Stimulated activated CD4-positive, alpha-beta T cell treated with anti-CD3 and anti-CD28 coated beads, Interleukin-12 subunit alpha, Interleukin-12 subunit beta, amount 100 ng/mL, for 4 hours (primary cell): Measurements from ENCODE around the gene PROM2.

Experiments
- DNase-seq: peaks from one replicate; pipeline ENCODE4 v3.0.0-alpha.2; 2020

Gene PROM2

DNA sequence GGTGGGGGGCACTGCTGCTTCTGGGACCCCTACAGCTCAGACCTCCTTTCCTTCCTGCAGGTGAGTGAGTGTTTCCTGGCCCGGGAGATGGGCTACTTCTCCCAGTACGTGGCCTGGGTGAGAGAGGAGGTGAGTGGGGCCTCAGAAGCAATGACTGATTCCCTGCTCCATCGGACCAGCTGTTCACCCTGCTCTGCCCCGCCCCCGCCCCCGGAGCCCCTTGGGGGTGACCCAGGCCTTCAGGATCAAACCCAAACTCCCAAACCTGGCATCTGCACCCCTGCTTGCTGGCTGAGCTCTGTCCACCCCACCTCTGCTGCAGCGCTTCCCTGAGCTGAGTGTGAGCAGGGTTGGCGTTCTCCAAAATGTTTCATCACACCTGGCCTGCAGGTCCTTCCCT is 13.1 kb downstream of the PROM2 start:
- DNase-seq: no peak

DNA sequence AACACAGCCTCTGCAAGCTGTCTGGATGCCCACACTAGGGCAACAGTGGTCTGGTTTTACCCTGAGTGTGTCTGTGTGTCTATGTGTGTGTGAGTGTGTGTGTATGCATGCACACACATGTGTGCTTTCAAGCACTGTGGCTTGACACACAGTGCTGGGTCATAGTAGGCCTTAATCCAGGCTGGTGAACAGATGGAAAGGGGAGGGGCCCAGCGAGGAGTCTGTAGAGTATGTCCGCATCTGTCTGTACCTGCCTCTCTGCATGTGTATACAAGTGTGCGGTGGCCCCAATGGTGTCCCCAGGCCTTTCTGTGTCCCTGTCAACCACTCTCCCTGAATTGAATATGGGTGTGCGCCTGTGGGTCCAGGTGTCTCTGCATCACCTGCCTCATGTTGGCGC is 13.6 kb downstream of the PROM2 start:
- no peak for DNase-seq

DNA sequence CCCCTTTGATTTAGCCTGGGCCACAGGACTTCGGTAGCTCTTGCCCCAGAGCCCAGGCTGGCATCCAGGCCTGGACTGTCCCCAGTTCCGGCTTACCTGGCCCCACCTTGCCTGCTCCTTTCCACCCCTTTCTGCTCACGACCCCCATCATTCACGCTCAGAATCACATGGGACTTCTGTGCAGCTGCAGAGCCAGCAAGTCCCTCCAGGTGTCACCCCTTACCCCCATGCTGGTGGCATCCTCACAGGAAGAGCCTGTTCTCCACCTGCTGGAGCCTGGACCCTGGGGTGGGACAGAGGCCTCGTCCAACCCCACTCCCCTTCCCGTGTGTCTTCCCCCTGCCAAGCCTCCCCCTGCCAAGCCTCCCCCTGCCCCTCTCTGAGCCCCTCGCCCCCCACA is 15.0 kb downstream of the PROM2 start:
- DNase-seq: no peak

DNA sequence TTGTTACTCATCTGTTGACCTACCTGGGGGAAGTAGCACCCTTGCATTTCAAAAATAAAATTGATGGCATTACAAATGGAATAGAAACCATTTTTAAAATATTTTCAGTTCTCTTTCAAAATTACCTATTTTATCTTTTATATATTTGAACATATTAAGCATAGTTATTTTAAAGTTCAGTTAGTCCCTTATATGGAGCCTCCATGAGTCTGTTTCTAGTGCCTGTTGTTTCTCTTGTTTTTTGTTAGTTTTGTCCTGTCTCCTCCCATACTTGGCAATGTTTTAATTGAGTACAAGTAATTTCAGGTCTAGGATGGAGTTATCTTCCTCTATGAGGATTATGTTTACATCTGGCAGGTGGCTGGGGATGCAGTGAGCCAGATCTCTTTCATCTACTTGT is 17.0 kb downstream of the PROM2 start:
- DNase-seq: no peak

DNA sequence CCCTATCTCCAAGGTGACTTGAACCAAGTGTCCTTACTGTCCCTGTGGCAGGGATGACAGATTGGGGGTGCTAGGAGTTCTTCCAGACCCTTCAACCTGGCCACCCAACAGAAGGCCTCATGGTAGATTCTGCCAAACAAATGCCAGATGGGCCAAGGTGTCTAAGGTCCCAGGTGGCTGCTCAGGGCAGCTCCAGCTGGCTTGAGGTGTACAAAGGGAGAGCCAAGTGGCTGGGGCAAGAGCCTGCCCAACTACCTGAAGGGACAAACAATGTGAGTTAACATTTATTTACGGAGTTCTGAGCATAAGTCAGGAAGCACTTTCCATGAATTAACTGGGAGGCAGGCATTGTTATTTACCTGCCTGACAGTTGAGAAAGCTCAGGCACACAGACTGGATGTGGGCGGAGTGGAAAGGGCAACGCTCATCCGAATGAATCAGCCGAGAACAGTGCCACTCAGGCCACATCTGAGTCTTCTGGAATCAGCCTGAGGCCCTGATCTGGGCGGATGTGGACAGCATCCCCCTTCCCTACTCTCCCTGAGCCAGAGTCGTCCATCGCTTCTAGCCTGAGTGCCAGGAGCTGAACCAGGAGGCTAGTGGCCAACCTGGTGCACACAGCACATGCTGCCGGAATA is 18.5 kb downstream of the PROM2 start:
- DNase-seq: no peak

DNA sequence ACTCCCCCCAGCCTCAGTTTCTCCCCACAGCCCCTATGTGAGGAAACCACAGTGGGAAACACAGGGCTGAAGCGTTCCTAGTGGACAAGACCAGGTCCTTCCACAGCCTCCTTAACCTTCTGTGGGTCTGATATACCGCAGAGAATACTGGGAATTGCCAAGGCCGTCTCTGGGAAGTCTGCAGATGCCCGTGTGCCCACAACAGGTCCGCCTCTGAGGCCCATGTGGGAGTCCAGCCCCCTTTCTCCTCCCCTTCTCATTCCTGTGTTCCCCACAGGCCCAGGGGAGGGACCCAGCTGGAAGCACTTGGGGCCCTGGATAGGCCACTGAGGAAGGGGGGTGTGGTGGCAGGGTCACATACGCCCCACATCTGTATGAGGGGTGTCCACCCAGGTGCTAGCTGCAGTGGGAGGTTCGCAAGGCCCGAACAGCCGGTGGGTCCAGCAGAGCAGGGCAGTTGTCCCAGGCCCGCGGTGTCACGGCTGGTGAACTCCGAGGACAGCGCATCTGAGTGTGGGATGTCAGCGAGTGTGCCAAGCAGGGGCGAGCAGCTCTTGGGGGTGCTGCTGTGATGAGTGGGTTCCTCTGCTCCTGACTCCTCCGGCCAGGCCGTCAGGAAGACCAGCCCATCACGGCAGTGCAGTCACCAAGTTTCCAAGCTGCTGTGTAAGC is 20.5 kb downstream of the PROM2 start:
- no peak for DNase-seq

DNA sequence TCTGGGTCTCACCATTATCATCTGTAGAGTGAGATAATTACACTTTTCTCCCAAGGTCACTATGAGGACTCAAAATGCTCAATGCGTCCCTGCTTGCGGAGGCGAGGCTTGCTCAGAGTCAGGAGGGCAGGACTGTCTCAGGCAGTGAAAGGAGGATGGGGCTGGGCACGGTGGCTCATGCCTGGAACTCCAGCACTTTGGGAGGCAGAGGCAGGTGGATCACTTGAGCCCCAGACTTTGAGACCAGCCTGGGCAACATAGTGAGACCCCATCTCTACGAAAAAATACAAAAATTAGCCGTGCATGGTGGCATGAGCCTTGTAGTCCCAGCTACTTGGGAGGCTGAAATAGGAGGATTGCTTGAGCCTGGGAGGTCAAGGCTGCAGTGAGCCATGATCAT is 21.1 kb downstream of the PROM2 start:
- no peak for DNase-seq

DNA sequence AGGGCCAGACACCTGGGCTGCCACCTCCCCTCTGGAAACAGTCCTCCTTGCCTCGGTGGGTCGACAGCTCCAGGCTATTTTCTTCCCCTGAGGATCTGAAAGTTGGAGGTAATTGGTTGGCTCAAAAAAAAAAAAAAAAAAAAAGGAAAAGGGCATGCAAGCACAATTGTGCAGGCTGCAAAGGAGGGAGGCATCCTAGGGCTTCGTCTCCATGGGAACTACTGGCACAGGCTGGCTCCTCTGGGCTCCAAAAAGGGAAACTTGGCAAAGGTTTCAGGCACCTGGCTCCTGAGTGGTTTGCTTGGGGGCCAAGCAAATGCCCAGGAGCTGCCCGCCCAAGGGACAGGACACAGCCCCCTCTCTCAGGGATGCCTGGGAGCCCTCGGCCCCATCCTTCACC is 21.8 kb downstream of the PROM2 start:
- no peak for DNase-seq

DNA sequence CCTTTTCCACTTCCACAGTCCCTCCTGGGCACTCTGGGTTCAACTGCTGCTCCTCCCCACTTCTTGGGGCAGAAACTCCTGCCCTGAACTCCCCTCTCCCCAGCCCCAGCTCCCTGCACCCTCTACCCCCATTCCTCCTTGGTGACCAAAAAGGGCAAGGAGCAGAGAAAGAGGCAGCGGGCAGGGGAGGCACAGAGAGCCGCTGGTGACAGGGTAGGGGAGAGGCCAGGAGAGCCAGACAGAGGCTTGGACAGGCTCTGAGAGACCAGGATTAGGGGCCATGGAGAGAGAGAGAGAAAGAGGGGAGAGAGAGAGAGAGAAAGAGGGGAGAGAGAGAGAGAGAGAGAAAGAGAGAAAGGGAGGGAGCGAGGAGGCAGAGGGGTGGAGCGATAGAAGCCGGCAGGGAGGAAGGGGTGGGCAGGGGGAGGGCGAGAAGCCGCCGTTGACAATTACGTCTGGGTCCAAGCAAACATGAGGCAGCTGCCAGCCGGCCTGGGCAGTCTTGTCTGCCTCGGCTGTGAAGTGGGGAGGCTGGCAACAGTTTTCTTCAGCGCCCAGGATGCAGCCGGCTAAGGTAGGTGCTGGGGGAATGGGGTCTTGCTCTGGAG is 22.7 kb downstream of the PROM2 start, which contains the start of gene KCNIP3:
KCNIP3 (plus strand) TSS at position 468 of the 608 bp plus-strand sequence; CDS start at position 560, 92 bp downstream.
- DNase-seq: no peak

DNA sequence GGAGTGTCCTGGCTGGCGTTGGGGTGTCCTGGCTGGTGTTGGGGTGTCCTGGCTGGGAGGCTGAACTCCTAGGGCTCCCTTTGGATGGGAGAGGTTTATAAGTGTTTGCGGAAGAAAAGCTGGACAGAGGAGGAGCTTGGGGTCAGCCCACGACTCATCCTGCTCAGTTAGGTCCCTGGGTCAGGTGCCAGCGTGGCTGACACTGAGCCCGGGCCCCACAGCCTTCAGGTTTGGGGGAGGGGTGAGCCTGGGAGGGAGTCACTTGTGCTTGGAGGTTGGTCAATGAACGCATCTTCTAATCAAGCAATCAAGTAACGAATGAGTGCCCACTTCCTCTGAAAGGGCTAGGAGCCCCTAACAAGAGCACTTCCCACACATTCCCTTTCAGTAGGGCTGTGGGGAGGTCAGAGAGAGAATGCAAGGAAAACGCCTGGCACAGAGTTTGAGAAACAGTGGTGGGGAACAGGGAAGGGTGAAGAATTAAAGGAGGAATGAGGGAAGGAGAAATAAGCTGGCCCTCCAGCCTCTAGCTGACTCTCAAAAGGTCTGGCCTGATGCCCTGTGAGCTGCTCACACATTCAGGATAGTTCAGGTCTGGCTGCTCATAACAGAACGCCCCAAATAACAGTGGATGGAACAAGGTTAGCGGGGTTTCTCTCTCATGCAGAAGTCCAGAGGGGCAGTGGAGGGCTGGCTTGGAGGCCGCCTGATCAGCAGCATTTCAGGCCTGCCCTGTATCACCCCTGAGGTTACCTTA is 23.6 kb downstream of the PROM2 start:
- no peak for DNase-seq

DNA sequence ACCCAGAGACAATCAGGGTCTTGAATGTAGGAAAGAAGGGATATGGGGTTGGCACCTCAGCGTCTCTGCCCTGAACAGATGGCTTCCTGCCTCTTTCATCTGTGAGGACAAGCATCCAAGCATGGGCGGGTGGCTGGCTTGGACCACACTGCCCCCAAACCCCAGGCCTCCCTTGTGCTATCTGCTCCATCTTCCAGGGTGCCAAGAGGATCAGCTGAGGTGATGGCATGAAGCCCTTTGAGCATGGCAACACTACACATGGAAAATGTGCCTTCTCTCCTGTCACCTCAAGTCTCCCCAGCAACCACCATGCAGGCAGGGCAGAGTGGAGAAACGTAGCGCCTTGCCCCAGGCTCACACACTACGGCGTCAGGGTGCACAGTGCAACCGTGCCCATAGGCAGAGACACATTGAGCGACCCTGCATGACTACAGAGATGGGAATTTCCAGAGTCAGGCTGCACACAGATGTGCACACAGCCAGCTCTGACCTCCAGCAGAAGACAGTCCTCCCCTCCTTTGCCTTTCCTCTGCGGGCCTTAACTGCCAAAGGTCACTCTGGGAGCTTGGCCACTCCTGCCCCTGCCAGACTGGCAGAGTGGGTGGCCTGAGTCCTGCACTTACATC is 24.4 kb downstream of the PROM2 start:
- no peak for DNase-seq

DNA sequence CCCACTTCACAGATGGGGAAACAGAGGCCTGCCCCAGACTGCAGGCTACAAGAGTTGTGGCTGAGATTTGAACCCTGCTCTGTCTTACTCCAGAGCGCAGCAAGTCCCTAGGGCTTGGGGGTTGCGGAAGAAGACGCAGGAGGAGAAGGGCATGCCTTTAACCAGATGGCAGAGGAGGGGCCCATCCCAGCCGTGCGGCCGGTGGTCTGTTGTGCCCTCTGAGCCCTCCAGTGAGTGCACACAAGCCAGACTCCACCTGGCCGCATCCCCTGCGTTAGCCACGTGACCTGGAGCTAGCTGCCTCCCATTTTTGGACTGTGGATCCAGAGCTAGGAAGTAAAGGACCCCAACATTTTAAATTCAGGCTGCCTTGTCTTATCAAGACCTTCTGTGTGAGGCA is 25.7 kb downstream of the PROM2 start:
- DNase-seq: no peak

DNA sequence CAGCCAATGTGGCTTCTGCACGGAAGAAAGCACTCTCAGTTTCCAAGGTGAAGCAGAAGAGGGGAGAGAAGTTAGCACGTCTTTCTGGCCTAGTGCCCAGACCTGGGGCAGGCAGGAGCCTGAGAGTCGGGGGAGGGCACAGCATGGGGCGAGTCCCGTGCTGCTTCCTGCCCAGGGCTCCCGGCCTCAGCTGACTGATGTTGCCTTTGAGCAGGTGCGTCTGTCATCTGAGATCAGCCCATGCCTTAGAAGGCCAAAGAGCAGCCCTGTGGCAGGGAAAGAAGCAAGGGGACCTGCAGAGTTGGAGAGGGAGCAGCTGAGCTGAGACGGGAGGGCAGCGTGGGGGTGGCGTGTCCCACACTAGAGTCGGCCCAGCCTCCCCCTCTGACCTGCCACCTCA is 26.2 kb downstream of the PROM2 start:
- DNase-seq: no peak

DNA sequence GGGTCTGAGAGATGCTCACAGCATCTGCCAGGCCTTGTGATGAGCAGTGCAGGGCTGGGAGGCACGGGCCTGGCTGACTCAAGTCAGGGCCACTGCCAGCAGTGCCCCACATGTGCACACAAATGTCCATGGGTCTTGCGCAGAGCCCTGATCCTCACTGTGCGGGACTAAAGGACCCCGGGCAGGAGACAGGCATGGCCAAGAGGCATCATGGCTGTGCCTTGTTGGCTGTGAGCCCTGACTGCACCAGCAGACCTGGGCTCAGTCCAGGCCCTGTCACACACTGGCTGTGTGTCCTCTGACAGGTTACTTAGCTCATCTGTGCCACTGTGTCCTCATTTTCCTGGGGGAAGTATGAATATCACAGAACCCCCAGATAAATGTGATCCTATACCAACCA is 26.9 kb downstream of the PROM2 start:
- no peak for DNase-seq

DNA sequence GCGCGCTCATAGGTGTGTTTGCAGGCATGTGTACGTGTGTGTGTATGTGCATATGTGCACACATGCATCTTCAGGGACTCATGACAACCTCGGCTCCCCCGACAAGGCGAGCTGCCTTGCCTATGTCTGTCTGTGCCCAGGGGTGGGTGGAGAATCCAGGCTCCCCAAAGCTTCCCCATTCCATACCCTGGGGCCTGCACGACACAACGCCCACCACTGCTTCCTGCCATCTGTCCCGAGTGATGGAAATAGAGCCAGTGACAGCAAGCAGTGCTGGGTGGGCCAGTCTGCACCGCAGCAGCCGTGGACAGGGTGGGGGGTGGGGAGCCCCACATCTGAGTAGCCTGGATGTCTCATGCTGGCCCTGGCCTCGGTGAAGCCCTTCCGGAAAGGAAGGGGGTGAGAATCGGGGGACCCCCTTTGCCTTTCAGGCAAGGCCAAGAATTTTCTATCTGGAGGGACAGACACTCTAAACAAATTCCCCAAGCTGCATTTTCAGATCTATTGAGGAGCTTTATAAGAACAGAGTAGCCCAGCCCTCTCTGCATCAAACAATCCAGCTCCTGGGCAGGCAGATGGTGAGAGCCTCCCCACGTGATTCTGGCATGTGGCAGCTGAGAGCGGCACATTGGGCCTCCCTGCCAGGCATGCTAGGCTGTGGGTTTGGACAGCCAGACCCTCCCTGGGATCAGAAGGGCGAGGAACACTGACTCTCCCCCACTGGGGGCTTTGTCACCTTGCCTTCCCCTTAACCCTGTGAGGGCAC is 27.8 kb downstream of the PROM2 start:
- no peak for DNase-seq

DNA sequence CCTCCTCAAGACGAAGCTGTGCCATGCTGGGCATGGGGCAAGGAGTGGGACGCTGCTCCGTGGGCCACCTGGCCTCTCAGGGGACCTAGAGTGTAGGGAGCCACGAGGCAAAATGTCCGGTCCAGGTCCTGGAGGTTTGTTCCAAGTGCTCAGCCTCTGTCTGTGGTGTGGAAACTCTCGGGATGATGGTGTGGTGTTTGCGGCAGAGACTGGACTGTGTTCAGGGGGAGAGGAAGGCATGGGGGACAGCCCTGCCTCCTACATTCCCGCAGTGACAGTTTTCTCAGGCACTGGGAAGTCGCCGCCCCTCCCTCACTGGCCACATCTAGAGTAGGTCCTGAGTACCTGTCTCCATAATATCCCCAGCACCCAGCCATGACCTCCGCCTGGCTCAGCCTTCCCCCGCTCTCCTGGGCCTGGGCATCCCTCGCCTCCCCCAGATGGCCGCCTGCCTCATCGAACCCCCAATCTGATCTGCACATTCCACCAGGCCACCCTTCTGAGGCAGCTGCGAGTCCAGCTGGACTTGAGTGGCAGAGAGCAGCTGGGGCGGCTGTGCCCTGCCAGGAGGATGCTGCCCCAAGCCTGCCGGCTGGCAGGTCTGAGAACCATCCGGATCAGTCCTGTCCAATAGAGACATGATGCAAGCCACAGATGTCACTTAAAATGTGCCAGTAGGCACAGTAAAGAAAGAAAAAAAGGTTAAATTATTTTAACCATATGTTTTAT is 29.1 kb downstream of the PROM2 start:
- no peak for DNase-seq

DNA sequence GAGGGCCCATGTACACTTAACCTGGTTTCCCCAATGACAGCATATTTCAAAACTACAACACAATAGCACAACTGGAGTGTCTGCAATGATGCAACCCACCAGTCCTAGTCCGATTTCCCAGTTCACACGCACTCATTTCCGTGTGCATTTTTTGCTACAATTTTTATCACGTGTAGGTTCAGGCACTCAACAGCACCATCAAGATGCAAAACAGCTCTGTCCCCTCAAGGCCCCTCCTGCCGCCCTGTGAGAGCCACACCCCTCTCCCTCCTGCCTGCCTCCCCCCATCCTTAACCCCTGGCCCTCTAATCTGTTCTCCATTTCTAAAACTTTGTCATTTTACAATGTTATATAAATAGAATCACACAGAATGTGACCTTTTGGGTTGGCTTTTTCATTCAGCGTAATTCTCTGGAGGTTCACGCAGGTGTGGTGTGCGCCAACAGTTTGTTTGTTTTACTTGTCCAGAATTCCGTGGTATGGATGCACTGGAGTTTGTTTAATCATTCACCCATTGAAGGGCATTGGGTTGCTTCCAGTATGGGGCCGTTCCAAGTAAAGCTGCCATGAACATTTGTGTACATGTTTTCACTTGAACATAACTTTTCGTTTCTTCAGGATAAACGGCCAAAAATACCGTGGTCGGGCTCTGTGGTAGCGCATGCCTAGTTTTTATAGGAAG is 31.3 kb downstream of the PROM2 start:
- no peak for DNase-seq

DNA sequence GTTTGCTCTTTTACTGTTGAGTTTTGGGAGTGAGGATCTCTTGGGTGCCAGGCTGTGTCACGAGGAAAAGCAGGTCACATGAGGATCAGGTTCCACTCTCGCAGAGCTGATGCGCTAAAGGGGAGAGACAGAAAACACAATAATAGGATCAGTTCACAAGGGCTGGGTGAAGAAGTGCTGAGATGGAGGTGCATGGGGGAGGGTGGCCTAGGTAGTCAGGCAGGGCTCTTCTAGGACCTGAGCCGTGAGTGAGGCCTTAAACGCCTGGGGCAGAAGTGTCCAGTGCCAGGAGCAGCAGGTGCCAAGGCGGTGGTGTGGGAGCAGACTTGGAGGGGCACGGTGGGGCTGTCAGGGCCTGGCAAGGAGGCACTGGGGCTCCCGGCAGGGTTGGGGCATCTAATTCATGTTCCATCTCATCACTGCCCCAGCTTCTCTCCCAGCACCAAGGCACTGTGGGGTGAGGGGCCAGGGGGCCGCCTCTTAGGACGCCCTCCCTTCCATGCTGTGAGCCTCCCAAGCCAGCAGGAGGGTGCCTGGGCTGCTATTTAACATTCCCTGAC is 32.2 kb downstream of the PROM2 start:
- no peak for DNase-seq

DNA sequence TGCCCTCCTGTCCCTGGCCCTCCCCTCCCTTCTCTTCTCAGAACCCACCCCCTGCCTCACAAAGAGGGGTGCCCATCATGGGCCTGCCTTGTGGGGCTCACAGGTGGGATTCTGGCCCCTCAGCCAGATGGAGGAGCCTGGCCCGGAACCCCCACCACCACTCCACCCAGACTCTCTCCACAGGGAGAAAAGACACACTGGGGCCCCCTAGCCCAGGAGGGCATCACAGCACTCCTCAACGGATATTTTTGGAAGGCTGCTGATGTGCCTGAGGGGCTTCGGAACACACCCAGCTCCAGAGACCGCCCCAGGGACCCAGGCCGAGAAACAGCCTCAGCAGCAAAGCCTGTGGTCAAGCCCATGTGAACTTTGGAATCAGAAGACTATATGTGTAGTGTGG is 32.8 kb downstream of the PROM2 start:
- DNase-seq: no peak

DNA sequence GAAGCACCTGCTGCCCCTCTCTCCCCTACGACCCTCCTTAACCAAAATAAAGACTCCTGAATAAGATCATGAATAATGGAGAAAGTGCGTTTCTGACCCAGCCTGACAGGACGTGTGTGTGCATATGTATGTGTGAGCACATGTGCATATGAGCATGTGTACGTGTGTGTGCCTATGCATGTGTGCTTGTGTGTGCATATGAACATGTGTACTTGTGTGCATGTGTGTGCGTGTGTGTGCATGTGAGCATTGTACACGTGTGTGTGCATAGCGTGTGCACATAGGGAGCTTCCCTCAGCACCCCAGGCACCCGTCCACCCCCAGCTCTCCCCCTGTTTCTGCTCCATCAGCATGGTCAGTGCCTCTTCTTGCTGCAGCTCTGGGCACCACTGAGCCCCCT is 33.6 kb downstream of the PROM2 start:
- no peak for DNase-seq
